TTC549 (cell line): Measurements from ENCODE around the gene RFTN1.
"Not testable (repeated sequence)": the region's sequence is repeated elsewhere in the genome, so short reads cannot be mapped to it uniquely, and the experiment has no call there.

Source experiments
- FAIRE-seq: peaks from 2 replicates; lab custom pipeline; 2012; peaks lifted over from hg19 to GRCh38; lab: Jason Lieb, UNC

Gene RFTN1

DNA sequence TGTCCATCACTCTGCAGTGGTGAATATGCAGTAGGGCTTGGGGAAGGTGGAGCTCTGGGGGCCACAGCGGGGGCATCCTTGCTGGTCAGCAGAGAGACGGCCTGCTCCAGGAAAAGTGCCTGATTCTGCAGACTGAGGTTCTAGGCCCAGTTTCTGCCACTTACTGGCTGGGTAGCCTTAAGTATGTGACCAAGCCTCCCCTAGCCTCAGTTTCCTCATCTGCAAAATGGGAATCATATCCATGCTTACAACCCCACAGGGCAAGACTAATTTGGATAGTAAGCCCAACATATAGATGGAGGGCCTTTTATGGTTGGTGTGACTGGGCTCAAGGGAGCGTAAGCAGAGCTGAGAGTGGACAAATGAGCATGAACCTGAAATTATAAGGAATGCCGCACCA, 187.6 kb downstream of the RFTN1 start:
- FAIRE-seq: no peak

- FAIRE-seq: no peak
Measured at GRCh38 chr3:16323737-16324136, 189.8 kb downstream of the RFTN1 start.

GRCh38 chr3:16322189-16322588, 191.3 kb downstream of the RFTN1 start:
- no peak for FAIRE-seq

DNA sequence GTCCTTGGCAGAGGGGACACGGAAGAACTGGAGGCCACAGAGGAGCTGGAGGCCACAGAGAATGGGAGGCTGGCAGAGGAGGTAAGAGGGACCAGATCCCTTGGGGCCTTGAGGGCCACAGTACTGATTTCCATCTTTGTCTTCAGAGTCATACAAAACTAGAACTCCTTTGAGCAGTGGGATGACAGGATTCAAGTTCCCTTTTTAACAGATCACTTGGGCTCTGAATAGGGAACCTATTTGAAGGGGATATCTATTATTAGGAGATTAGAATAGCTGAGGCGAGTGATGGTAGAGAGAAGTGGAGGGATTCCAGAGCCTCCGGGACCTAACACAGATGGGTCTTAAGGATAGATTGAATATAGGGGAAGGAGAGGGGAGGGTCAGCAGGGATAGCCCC, 192.8 kb downstream of the RFTN1 start:
- FAIRE-seq: no peak

- FAIRE-seq: no peak
Measured at GRCh38 chr3:16319723-16320122, 193.8 kb downstream of the RFTN1 start.

DNA sequence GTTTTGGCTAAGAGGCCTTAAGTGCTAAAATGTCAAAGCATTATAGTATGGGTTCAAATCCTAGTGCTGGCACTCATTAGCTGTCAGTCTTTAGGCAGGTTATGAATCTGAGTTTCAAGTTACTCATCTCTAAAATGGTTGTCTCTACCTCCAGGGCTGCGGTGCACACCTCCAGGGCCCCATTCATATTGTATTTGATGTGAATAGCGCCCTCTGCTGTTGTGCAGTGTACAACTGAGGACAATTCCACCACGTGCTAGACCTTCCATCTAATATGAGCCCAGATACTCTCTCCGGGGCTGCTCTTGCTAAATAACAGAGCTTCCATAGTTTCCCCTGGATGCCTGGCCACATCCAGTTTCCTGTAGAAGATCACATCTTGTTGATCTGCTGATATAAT, 194.2 kb downstream of the RFTN1 start:
- no peak for FAIRE-seq

DNA sequence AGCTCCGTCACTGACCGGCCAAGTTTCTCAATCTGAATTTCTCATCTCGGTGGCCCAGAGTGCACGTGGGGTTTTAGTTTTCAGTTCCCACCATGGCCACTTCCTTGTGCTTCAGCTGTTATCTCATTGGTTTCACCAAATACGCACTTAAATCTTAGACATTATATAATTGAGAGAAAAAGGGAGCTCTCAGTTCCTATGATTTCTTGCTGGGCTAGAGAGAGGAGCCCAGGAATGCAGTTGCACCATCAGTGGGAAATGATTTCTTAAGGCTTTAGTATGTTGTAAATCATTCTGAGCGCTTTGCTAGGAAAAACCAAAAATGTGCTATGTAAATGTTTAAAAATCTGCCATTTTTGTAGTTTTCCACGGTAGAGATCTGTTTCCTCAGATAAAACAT, 195.3 kb downstream of the RFTN1 start:
- no peak for FAIRE-seq

DNA sequence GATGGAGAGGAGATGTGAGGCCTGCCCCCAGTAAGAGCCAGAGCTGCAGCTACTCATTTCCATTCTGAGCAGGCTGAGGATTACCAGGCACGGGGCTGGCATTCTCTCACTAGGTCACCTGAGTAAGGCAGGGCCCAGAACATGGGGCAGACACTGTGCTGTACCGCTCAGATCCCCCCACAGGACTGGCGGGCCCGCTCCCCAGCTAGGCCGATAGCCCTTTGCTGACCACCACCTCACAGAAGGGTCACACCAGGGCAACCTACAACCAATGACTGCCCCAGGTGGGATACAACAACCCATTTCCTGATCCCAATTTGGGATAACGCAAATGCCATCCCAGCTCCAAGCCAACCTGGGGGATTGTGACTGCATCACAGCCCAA, 195.9 kb downstream of the RFTN1 start:
- FAIRE-seq: no peak

GRCh38 chr3:16316847-16317560, 196.5 kb downstream of the RFTN1 start:
- no peak for FAIRE-seq

- no peak for FAIRE-seq
Measured at GRCh38 chr3:16316396-16316795, 197.1 kb downstream of the RFTN1 start.

DNA sequence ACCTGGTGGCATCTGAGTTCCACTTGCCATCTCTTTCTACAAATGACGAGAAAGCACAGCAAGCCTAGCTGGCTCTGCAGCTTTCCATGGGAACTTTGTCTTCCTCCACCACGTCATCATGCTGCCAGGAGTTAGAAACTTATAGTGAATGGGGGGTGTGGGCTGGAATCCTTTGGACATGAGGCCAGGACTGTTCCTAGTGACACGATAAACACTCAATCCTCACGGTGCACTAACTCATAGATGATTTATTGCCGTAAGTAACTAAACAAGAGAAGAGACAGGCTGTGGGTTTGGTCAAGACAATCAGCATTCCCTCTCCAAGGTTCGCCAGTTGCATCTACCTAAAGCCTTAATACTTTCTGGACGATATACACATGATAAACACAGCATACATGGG, 197.9 kb downstream of the RFTN1 start:
- no peak for FAIRE-seq

DNA sequence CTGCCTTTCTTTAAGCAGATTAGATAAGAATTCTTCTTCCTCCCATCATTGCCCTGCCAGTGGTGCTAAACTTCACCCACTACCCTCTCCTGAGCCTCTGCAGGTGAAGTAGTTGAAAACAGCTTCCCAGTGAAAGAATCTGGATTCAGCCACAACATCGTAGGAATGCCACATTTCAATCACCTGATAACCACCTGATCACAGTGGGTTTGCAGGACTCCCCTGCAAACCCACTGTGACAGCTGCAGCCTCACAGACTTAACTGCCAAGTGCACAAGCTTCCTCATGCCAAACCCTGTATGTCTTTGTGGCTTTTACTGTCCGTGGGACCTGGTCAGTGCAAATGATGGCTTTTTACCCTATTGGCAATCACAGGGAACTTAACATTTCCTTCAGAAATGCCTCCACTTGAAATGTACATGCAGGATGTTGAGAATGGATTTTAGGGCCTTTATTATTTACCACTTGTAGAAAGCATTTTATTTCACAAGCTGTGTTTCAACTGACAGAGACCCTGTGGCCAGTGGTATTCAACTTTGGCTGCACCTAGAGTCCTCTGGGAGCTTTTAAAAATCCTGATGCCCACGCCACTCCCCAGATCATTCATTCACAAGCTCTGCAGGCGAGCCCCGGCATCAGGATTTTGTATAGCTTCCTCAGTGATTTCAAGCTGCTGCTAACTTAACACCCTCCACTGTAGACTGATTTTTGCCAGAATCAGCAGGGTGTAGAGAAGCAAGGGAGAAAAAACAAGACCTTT, 199.4 kb downstream of the RFTN1 start:
- FAIRE-seq: no peak

DNA sequence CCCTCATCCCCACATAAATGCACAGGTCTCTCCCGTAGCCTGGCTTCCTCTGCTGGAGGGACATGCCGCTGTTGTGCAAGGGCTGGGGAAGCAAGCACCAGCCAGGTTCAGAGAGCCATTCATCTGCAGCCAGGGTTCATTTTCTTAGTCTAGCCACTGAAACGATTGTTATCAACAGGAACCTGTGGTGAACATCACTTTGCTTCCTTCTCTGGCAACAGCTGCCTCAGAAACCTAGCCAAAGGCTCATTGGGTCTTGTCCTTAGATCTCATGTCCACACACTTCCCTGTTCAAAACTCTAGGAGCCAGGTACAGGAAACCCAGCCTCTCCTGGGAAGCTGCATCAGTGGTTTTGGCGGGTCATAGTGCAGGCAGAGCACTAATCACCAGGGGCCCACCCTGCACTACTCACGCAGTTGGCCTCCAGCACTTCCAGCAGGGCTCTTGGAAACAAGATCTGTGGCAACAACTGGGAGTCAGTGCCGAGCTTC, 201.5 kb downstream of the RFTN1 start:
- FAIRE-seq: no peak

GRCh38 chr3:16310486-16310885, 203.0 kb downstream of the RFTN1 start:
- FAIRE-seq: not testable (repeated sequence)

DNA sequence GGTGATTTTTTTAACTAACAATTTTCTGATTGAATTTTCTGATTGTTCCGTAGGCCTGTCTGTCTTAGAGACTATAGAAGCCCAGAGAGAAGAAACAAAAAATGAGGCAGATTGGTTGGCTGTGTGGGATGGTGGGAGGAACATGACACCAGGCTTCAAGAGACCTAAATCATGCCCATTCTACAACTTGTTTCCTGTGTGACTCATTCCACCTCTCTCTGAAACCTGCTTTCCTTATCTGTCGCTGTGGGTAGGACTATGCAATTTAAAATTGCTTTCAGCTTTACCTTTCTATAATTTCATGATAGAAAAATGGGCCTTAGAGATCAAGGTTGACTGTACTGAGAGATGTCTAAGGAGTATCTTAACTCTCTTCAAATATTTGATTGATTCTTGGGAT, 203.9 kb downstream of the RFTN1 start:
- no peak for FAIRE-seq

- FAIRE-seq: no peak
Measured at GRCh38 chr3:16308727-16309126, 204.8 kb downstream of the RFTN1 start.

DNA sequence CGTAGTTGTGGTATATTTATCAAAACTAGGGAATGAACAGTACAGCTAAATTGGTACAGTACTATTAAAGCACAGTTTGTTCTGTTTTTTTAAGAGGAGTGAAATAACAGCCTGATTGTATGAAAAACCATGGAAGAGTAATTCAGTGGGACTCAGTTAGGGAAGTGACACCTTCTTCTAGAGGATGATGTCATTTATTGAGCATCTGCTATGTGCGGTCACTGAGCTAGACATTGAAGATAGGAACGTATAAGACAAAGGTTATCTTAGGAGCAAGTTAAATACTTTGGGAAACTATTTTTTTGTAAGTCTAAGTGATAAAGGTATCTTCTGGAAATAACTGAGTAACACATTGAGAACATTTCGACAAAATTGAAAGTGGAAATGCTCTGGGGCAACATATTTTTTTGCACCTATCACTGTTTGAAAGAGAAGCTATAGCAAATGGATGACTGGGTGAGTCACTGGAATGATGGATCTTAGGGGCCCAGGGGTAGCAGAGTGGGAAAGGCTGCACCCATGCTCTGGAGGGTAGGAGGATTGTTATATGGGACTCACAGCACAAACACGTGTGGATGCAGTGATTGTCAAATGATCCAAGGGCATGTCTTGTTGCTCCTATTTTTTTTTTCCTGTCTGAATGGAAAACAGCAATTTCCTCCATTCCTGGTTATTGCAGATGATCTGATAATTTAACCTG, 205.5 kb downstream of the RFTN1 start:
- no peak for FAIRE-seq

GRCh38 chr3:16305111-16305541, 208.4 kb downstream of the RFTN1 start:
- FAIRE-seq: no peak

GRCh38 chr3:16304061-16305010, 209.2 kb downstream of the RFTN1 start:
- FAIRE-seq: no peak

DNA sequence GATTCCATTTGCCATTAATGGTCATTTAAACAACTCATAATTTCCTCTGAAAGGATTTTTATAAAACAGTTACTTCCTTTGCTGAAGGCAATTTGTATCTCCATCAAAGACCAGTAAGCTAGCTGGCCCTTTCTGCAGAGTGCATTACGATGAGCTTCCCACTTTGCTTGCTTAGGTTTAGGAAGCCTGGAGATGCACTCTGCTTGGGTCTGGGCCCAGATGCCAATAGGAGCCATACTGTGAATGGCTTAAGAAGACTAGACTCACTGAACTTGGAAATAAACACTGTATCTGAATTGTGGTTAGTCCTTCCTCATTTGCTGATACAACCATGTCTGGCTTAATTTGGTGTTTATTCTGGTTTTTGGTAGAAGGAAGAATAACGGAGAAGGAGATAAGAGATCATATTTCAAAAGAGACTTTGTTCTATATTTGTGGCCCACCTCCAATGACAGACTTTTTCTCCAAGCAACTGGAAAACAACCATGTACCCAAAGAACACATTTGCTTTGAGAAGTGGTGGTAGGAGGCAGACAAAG, 210.4 kb downstream of the RFTN1 start:
- no peak for FAIRE-seq

- FAIRE-seq: no peak
Measured at GRCh38 chr3:16302082-16302631, 211.3 kb downstream of the RFTN1 start.
